HG03097 (cell line): Measurements from ENCODE around the gene RAD17.
A peak's percentile ranks its signal among the peaks of the same experiment; 100 is the strongest.
"Not testable (repeated sequence)": the region's sequence is repeated elsewhere in the genome, so short reads cannot be mapped to it uniquely, and the experiment has no call there.

Experiments
- ATAC-seq: cut with Tn5 transposase; IDR thresholded peaks from one replicate; pipeline ENCODE4 v1.9.1; 2021; ENCODE audit not compliant: unreplicated experiment, low FRiP score

RAD17 gene

DNA sequence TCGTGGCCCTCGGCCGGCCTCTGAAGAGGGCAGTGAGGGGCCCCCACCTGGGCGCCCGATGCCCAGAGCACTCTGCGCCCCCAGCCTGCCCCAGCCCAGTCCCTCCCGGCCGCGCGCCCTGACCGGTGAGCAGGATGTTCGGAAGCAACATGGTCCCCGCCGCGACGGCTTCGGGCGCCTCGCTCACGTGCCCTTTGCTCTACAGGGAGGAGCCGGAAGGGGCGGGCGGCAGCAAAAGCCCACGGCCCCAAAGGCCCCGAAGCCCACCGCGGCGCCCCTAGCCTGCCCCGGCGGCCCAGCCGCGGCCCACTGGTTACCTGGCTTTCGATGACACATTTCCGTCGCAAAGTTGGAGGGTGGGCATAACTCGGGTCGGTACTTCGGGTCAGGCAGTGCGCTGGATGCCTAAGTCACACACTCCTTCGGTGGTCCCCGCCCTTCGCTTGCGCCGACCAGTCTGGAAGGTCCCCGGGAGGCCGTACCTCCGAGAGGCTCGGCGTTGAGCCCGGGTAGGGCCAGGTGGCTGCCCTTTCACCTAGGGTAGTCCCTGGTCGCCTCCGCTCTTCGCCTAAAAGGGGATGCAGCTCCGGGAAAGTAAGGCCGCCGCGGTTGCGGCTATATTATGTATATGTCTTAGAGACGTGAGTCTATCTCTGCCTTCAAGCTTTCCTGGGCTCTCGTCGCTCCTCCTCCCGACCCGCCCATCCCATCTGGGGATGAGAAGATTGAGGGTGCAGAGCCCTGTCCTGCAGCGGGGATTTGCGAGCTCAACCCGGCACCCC lies at the start of gene RAD17, which contains the start of the genes AK6 and TAF9:
Gene RAD17 (plus strand): TSS at position 479 of the 782 bp plus-strand sequence. CDS start 2,391 bp downstream, outside the sequence.
Gene AK6 (minus strand): TSS at position 181 of the 782 bp plus-strand sequence. CDS start 30 bp downstream, at position 151.
Gene TAF9 (minus strand): TSS at position 181 of the 782 bp plus-strand sequence. CDS start 3,783 bp downstream, outside the sequence.
- peak; percentile 87 for ATAC-seq

- no peak for ATAC-seq
Observed at GRCh38 chr5:69326365-69326764, 43.3 kb upstream of the RAD17 start.

- ATAC-seq = no peak
Observed at GRCh38 chr5:69329905-69330489, 39.6 kb upstream of the RAD17 start.

- ATAC-seq = no peak
Observed at GRCh38 chr5:69331528-69332445, 37.8 kb upstream of the RAD17 start.

- ATAC-seq = not testable (repeated sequence)
Observed at GRCh38 chr5:69333668-69334315, 35.8 kb upstream of the RAD17 start.

- ATAC-seq = no peak
Observed at GRCh38 chr5:69334793-69335268, 34.8 kb upstream of the RAD17 start.

GRCh38 chr5:69335341-69335935 lies 34.2 kb upstream of the RAD17 start:
- no peak for ATAC-seq

DNA sequence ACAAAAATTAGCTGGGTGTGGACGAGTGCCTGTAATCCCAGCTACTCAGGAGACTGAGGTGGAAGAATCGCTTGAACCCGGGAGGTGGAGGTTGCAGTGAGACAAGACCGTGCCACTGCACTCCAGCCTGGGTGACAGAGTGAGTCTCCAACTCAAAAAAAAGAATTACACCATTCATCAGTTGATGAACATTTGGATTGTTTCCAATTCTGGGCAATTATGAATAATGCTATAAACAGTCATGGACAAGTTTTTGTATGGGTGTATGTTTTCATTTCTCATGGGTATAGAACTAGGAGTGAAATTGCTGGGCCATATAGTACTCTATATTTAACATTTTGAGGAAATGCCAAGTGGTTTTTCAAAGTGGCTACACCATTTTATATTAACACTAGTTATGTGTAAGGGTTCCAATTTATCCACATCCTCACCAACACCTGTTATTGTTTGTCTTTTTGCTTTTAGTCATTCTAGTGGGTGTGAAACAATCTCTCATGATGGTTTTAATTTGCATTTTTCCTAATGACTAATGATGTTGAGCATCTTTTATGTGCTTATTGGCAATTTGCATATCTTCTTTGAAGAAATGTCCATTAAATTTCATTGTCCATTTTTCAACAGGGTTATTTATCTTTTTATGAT lies 28.0 kb upstream of the RAD17 start:
- ATAC-seq = no peak

GRCh38 chr5:69343083-69343482 lies 26.5 kb upstream of the RAD17 start:
- no peak for ATAC-seq

DNA sequence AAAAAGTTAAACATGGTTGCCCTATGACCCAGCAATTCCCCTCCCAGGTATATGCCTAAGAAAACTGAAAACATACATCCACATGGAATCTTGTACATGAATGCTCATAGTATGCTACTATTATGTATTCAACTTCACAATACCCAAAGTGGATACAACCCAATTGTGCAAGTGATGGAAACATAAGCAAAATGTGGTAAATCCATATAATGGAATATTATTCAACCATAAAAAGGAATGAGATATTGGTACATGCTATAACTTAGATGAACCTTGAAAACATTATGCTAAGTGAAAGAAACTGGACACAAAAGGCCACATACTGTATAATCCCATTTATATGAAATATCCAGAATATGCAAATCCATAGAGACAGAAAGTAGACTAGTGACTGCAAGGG lies 19.0 kb upstream of the RAD17 start:
- ATAC-seq = no peak

GRCh38 chr5:69359699-69360098 lies 9.9 kb upstream of the RAD17 start:
- ATAC-seq = no peak

DNA sequence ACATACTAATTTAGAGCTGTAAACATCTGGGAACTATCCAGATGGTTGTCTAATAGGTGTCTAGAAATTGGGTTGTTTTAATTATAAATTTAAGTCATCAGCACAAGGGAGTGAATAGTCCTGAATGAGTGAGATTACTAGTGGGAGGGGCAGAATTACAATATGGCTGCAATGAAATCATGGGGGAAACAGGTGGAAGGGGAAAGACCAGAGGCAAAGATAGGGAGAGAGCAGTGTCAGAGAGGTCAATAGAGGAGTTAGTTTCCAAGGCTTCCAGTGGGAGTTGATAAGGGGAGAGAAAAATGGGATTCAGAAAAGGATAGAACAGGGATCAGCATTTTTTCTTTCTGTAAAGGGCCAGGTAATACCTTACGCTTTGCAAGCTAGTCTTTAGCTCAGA lies 9.2 kb upstream of the RAD17 start:
- ATAC-seq = no peak

GRCh38 chr5:69364414-69364813 lies 5.2 kb upstream of the RAD17 start:
- ATAC-seq = no peak

DNA sequence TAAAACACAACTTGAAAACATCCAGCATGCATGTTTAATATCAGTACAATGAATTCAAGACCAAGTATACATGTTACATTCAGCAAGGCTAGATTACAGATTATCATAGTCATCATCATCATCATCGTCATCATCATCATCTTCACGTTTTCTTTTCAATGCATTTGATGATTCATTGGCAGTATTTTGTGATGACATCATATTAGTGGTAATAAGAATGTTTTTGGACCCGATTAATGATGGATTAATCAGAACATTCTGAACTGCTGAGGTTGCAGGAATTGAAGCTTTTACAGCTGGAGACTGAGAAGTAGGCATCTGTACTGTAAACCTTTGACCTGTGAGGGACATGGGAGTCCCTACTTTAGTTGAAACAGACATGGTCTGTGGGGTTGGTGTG lies 4.8 kb upstream of the RAD17 start:
- ATAC-seq = no peak

DNA sequence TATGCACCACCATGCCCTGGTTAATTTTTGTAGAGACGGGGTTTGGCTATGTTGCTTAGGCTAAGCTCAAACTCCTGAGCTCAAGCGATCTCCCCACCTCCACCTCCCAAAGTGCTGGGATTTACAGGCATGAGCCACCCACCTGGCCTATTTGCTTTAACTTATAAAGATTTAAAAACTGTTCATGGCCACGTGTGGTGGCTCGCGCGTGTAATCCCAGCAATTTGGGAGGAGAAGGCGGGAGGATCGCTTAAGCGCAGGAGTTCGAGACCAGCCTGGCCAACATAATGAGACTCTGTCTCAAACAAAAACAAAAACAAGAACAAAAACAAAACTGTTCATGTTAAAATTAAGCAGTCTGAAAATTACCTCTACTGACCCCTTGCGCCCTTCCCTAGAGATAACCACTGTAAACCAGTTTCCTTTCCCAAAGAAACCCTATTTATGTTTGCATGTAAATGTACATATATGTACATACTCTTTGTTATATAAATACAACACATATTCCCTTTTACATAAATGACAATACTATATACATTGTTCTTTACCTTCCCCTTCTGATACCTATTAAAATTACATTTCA lies 1.8 kb upstream of the RAD17 start:
- ATAC-seq = no peak

DNA sequence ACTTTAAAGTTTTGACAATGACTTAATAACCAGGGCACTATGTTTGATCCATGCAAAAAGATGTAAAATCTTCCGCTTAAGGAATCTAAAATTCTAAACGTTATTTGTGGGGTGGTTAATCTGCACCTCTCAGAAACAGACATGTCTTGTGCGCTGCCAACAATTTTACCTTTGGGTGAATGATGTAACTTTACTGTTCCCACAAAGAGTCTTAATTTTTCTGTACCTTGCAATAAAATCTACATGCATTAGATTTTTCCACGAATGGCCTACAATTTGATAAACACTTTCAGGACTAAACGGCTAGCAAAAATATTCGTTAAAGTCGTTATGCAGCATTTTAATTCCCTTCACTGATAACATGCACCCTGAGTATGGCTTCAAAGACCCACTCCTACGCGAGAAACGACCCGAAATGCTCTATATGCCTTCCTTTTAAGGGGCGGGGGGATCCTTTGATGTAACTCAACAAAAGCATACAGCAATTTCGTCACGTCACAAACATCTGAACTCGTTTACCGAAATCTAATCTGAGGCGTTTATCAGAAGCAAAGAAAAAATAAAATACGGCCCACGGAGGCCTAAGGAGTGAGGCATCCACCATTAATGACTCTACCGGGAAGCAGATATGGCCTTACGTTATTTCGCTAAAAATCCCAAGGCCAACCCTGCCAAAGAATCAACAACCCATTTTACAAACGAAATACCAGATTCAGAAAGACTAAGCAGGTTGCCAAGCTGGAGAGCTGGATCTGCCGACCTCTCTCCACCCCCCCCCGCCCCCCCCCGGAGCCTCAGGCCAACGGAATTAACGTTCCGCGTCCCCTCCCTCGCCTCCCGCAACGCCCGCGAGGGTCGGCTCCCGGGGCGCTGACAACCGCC lies 919 bp upstream of the RAD17 start:
- ATAC-seq = no peak

GRCh38 chr5:69370335-69370734 lies 717 bp downstream of the RAD17 start:
- ATAC-seq = not testable (repeated sequence)

DNA sequence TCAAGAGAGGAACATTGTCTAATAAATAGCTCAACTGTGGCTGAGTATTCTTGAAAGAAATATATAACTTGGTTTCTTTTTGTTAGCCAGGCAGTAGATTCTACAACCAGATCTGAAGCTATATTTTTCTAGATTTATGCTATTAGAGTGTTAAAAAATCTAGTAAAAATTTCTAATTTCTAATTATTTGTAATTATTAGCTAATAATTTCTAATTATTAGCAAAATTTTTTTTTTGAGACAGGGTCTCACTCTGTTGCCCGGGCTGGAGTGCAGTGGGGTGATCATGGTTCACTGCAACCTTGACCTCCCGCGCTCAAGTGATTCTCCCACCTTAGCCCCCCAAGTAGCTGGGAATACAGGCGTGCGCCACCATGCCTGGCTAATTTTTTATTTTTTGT lies 2.8 kb downstream of the RAD17 start:
- ATAC-seq = no peak
